ENCODE data around the gene SLC24A4. TPM values are rescaled to one million over a fixed set of nuclear protein-coding genes. Genes with fewer than 3 reads are reported as not detected.

The SLC24A4 gene
- polyA plus RNA-seq, 1 donor (not counting 4 experiments of a cell fraction or from before 2014, with no cell fraction given) = 0.10 TPM

- Histone ChIP-seq H3K4me1 (ENCODE audit: control insufficient read depth, extremely low read depth, insufficient read depth, low read length) (peaks cover 3% of the 10 kb centered on the region), H2AFZ (ENCODE audit: control insufficient read depth, low read length) (no peak overlapping the region), H3K9me3 (ENCODE audit: control insufficient read depth, low read depth, low read length) (peaks cover 4% of the 10 kb centered on the region), H4K20me1 (ENCODE audit: control insufficient read depth, extremely low read depth, insufficient read depth, low read length) (no peaks in the 10 kb centered on the region), H3K4me3 (ENCODE audit: control insufficient read depth in 2 of 3, extremely low read depth in 1 of 3, insufficient read depth in 2 of 3, low read depth in 1 of 3, low read length in 3 of 3) (no peak overlapping the region), H3K36me3 (ENCODE audit: control insufficient read depth in 2 of 2, extremely low read depth in 1 of 2, insufficient read depth in 2 of 2, low read length in 2 of 2) (no peaks in the 10 kb centered on the region), H3K9ac (ENCODE audit: control insufficient read depth, extremely low read depth, insufficient read depth, low read length) (no peak overlapping the region), H3K4me2 (ENCODE audit: control insufficient read depth, extremely low read depth, insufficient read depth, low read depth, low read length) (no peak overlapping the region), H3K79me2 (ENCODE audit: control insufficient read depth, insufficient read depth, low read length) (no peaks in the 10 kb centered on the region), H3K27ac (ENCODE audit: control insufficient read depth, insufficient read depth, low read length) (no peak overlapping the region), H3K9me1 (ENCODE audit: control insufficient read depth, extremely low read depth, insufficient read depth, low read length) (no peaks in the 10 kb centered on the region), H3K27me3 (ENCODE audit: control insufficient read depth, extremely low read depth, insufficient read depth, low read length) (peaks cover 5% of the 10 kb centered on the region)
- TF ChIP-seq EZH2 (IDR thresholded peaks at IDR 0.05; ENCODE audit: low read length) (no peak), CTCF (optimal IDR thresholded peaks at IDR 0.05 in 1 of 3, IDR thresholded peaks at IDR 0.05 in 1 of 3, conservative IDR thresholded peaks at IDR 0.05 in 1 of 3; ENCODE audit: extremely low read depth in 1 of 3, insufficient read depth in 2 of 3, low read length in 3 of 3) (no peak)
- DNase-seq (ENCODE audit: low read depth, low spot score) (no peak), FAIRE-seq (no peak)
- dilution Hi-C loops (cut with MboI; ENCODE audit: extremely low pct_ligation_motif_present, low sequenced_read_pairs) = no loop called here
Measured at GRCh38 chr14:92404421-92404820, 81.5 kb downstream of the SLC24A4 start.

GRCh38 chr14:92404938-92405337 is 82.0 kb downstream of the SLC24A4 start:
- Histone ChIP-seq H3K79me2 (ENCODE audit: control insufficient read depth, insufficient read depth, low read length) (no peaks in the 10 kb centered on the region), H3K9me3 (ENCODE audit: control insufficient read depth, low read depth, low read length) (peaks cover 4% of the 10 kb centered on the region), H2AFZ (ENCODE audit: control insufficient read depth, low read length) (no peak overlapping the region), H3K27me3 (ENCODE audit: control insufficient read depth, extremely low read depth, insufficient read depth, low read length) (peaks cover 5% of the 10 kb centered on the region), H3K9me1 (ENCODE audit: control insufficient read depth, extremely low read depth, insufficient read depth, low read length) (no peaks in the 10 kb centered on the region), H3K4me3 (ENCODE audit: control insufficient read depth in 2 of 3, extremely low read depth in 1 of 3, insufficient read depth in 2 of 3, low read depth in 1 of 3, low read length in 3 of 3) (no peak overlapping the region), H3K9ac (ENCODE audit: control insufficient read depth, extremely low read depth, insufficient read depth, low read length) (no peak overlapping the region), H3K27ac (ENCODE audit: control insufficient read depth, insufficient read depth, low read length) (no peak overlapping the region), H4K20me1 (ENCODE audit: control insufficient read depth, extremely low read depth, insufficient read depth, low read length) (no peaks in the 10 kb centered on the region), H3K4me1 (ENCODE audit: control insufficient read depth, extremely low read depth, insufficient read depth, low read length) (peaks cover 3% of the 10 kb centered on the region), H3K36me3 (ENCODE audit: control insufficient read depth in 2 of 2, extremely low read depth in 1 of 2, insufficient read depth in 2 of 2, low read length in 2 of 2) (no peaks in the 10 kb centered on the region), H3K4me2 (ENCODE audit: control insufficient read depth, extremely low read depth, insufficient read depth, low read depth, low read length) (no peak overlapping the region)
- DNase-seq (ENCODE audit: low read depth, low spot score) (no peak), FAIRE-seq (no peak)
- TF ChIP-seq CTCF (optimal IDR thresholded peaks at IDR 0.05 in 1 of 3, IDR thresholded peaks at IDR 0.05 in 1 of 3, conservative IDR thresholded peaks at IDR 0.05 in 1 of 3; ENCODE audit: extremely low read depth in 1 of 3, insufficient read depth in 2 of 3, low read length in 3 of 3) (no peak), EZH2 (IDR thresholded peaks at IDR 0.05; ENCODE audit: low read length) (no peak)
- dilution Hi-C loops (cut with MboI; ENCODE audit: extremely low pct_ligation_motif_present, low sequenced_read_pairs) = no loop called here
